Measurements from ENCODE around the gene DBH. TPM values are rescaled to one million over a fixed set of nuclear protein-coding genes. Genes with fewer than 3 reads are reported as not detected.
A peak's percentile ranks its signal among the peaks of the same experiment; 100 is the strongest.

DBH gene
- total RNA-seq, 1 donor from 2014 or later: not detected

GRCh38 chr9:133640160-133640559, 4.0 kb downstream of the DBH start:
- ATAC-seq (no peak), DNase-seq (no peak)
- intact Hi-C loops (cut with micrococcal nuclease): no loop called here

- intact Hi-C loops (cut with micrococcal nuclease): no loop called here
- no peak for ATAC-seq
- peak; percentile 5 for DNase-seq
Measured at GRCh38 chr9:133640580-133641395, 4.6 kb downstream of the DBH start.

- DNase-seq (peak; percentile 20), ATAC-seq (no peak)
- intact Hi-C loops (cut with micrococcal nuclease): no loop called here
Measured at GRCh38 chr9:133641396-133641655, 5.2 kb downstream of the DBH start.

GRCh38 chr9:133641861-133642595, 5.9 kb downstream of the DBH start:
- ATAC-seq (no peak), DNase-seq (peak; percentile 16)
- intact Hi-C loops (cut with micrococcal nuclease): no loop called here

GRCh38 chr9:133642708-133643361, 6.7 kb downstream of the DBH start:
- ATAC-seq: no peak
- intact Hi-C loops (cut with micrococcal nuclease): no loop called here
- peak; percentile 14 for DNase-seq

- ATAC-seq (no peak), DNase-seq (peak; percentile 8)
- intact Hi-C loops (cut with micrococcal nuclease): no loop called here
Measured at GRCh38 chr9:133643362-133643755, 7.2 kb downstream of the DBH start.

GRCh38 chr9:133643978-133644760, 8.0 kb downstream of the DBH start:
- peak; percentile 16 for DNase-seq

GRCh38 chr9:133645021-133645765, 9.0 kb downstream of the DBH start:
- no peak for ATAC-seq
- intact Hi-C loops (cut with micrococcal nuclease): no loop called here
- DNase-seq: no peak

More at GRCh38 chr9:133643978-133644760, 8.0 kb downstream of the DBH start:
- intact Hi-C loops (cut with micrococcal nuclease): no loop called here
- ATAC-seq: no peak

GRCh38 chr9:133647148-133647547, 11.0 kb downstream of the DBH start:
- ATAC-seq (no peak), DNase-seq (no peak)
- intact Hi-C loops (cut with micrococcal nuclease): no loop called here

GRCh38 chr9:133647765-133648469, 11.8 kb downstream of the DBH start:
- DNase-seq: peak; percentile 18

GRCh38 chr9:133649194-133649593, 13.0 kb downstream of the DBH start:
- intact Hi-C loops (cut with micrococcal nuclease): no loop called here
- no peak for ATAC-seq
- DNase-seq: no peak

More at GRCh38 chr9:133647765-133648469, 11.8 kb downstream of the DBH start:
- intact Hi-C loops (cut with micrococcal nuclease): no loop called here
- ATAC-seq: no peak

GRCh38 chr9:133650026-133650425, 13.9 kb downstream of the DBH start:
- DNase-seq: no peak
- intact Hi-C loops (cut with micrococcal nuclease): no loop called here
- no peak for ATAC-seq

- ATAC-seq (no peak), DNase-seq (no peak)
- intact Hi-C loops (cut with micrococcal nuclease): no loop called here
Measured at GRCh38 chr9:133653638-133654037, 17.5 kb downstream of the DBH start.

- intact Hi-C loops (cut with micrococcal nuclease): no loop called here
- ATAC-seq (no peak), DNase-seq (no peak)
Measured at GRCh38 chr9:133654736-133655657, 18.8 kb downstream of the DBH start.

GRCh38 chr9:133655701-133656100, 19.5 kb downstream of the DBH start:
- intact Hi-C loops (cut with micrococcal nuclease): no loop called here
- ATAC-seq: no peak
- DNase-seq: no peak

GRCh38 chr9:133656211-133657119, 20.3 kb downstream of the DBH start:
- intact Hi-C loops (cut with micrococcal nuclease): no loop called here
- no peak for DNase-seq
- no peak for ATAC-seq

All from left ventricle myocardium superior (tissue), 1 donor.